CD4-positive, alpha-beta T cell treated with Interleukin-12 subunit alpha and Interleukin-12 subunit beta, for 1 hour (primary cell): ENCODE results near the gene SLC28A2.
"Not testable (repeated sequence)": the region's sequence is repeated elsewhere in the genome, so short reads cannot be mapped to it uniquely, and the experiment has no call there.

Source experiments
- DNase-seq: peaks from one replicate; pipeline ENCODE4 v3.0.0-alpha.2; 2020

The SLC28A2 gene, protein sequence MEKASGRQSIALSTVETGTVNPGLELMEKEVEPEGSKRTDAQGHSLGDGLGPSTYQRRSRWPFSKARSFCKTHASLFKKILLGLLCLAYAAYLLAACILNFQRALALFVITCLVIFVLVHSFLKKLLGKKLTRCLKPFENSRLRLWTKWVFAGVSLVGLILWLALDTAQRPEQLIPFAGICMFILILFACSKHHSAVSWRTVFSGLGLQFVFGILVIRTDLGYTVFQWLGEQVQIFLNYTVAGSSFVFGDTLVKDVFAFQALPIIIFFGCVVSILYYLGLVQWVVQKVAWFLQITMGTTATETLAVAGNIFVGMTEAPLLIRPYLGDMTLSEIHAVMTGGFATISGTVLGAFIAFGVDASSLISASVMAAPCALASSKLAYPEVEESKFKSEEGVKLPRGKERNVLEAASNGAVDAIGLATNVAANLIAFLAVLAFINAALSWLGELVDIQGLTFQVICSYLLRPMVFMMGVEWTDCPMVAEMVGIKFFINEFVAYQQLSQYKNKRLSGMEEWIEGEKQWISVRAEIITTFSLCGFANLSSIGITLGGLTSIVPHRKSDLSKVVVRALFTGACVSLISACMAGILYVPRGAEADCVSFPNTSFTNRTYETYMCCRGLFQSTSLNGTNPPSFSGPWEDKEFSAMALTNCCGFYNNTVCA

DNA sequence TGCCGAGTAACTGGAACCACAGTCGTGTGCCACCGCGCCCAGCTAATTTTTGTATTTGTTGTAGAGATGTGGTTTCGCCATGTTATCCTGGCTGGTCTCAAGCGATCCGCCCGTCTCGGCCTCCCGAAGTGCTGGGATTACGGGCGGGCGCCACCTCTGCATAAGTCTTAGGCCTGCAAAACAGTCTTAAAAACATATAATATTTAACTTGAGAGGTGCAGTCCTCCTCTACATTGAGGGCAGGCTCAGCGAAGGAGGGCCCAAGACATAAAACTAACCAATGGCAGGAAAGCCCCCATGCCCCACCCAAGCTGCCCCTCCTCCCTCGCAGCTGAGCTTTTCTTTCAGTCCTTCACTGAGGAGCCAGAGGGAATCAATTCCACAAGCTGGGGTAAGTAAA is at the start of gene SLC28A2:
Gene SLC28A2 (plus strand): TSS at position 347 of the 400 bp plus-strand sequence. CDS start 982 bp downstream, outside the sequence.
- DNase-seq: no peak

DNA sequence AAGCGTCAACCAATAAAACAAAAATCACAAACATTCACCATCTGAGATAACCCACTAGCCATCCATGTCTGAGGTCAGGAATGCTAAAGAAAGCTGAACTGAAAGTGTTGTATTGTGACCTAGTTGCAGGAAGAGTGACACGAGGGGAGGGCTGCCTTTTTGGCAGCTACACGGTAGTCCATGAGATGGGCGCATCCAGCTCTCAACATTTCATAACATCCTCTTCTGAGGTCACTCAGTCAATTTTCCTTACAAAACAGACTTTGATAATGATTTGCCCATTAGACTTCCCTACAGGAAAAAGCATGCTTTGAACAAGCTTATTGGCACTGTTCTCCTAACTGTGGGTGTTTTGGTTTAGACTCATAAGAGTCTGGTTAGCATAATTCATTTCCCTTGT is 48.9 kb upstream of the SLC28A2 start:
- DNase-seq: no peak

DNA sequence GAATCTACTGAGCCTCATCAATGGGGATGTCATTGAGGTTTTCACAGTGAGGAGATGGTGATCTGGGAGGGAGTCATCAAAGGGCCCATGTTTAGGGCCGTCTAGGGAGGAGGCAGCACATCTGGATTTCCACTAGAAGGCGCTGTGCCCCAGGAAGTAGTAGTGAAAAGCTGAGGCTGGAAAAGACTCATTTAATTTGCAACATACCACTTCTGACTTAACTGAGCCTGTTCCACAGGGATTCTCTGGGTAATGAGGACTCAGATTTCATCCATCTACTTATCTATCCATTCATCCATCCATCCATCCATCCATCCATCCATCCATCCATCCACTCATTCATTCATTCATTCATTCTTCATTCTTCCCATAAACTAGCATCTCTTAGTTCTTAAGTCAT is 46.8 kb upstream of the SLC28A2 start:
- DNase-seq: peak; percentile 68

DNA sequence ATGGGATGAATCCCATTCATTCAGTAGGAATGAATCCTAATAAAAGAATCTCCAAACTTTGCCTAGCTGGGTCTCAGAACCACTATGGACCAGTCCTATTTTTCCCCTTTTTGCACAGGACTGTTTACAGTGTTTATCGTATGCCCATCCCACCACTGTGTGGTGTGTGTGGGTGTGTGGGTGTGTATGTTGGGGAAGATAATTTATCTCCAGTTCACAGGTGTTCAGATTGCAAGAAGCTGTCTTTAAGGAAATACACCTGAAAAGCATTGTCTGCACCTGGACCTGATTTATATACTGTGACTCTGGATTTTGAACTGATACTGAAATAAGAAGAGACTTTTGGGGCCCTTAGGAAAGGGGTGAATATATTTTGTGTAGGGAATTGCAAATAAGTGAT is 39.5 kb upstream of the SLC28A2 start:
- no peak for DNase-seq

DNA sequence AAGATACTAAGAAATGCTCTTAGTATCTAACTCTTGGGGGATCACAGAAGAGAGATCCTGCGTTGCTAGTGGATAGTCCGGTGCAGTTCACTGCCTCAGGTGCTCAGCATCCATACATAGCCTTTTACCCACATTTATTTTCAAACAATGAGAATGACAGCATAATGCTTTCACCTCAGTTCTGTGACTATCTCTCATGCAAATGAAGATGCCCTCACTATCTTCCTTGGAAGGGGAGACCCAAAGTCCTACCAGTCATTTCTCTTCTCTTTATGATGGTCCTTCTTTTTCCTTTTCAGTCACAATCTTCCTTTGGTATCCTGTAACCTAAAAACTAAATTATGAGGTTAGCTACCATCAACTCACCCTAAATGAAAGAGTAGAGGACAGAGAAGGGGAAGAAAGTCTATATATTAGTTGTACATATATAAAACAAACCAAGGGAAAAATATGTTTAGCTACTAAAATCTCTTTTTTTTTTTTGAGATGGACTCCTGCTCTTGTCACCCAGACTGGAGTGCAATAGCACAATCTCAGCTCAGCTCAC is 30.9 kb upstream of the SLC28A2 start:
- DNase-seq: no peak

DNA sequence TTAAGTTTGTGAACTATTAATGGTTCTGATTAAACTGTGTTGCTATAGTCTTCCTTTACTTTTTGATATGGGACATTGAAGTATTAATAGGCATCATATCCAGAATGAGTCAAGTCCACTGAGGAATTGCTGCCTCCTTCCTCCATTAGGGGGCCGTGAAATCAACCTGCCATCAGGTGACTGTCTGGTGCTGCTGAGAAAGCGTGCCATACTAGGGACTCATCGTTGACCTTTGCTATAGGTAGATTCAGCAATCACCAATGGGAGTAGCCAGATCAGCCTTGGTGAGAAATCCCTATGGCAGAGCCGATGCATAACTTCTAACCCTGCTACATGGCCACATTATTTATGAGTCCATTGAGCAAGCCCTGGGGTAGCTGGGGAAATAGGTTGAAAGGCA is 30.1 kb upstream of the SLC28A2 start:
- no peak for DNase-seq

DNA sequence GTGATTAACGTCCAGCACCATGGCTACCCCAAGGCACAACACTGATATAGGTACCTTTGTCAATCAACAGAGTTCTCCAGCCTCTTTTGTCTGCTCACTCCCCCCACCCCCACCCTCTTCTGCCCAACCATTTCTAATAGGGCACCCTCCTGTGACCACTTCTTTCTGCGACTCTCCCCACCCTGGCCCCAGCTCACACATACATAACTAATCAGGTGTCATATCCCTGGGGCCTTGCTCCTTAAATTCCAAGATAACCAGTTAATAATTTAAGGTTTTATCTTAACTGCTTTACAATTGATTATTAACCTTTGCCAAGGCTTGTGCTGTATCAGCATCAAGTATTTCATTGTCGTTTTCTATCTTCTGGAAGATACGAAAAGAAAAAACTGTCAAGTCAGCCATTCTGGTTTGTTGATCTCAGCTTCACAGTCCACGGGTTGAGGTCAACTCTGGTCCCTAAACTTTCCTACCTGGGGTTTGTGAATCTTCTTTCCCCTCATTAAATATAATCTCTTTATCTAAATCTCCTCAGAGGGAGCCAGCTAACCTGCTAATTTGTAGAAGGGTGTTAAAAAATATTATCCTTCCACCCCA is 27.3 kb upstream of the SLC28A2 start:
- no peak for DNase-seq

DNA sequence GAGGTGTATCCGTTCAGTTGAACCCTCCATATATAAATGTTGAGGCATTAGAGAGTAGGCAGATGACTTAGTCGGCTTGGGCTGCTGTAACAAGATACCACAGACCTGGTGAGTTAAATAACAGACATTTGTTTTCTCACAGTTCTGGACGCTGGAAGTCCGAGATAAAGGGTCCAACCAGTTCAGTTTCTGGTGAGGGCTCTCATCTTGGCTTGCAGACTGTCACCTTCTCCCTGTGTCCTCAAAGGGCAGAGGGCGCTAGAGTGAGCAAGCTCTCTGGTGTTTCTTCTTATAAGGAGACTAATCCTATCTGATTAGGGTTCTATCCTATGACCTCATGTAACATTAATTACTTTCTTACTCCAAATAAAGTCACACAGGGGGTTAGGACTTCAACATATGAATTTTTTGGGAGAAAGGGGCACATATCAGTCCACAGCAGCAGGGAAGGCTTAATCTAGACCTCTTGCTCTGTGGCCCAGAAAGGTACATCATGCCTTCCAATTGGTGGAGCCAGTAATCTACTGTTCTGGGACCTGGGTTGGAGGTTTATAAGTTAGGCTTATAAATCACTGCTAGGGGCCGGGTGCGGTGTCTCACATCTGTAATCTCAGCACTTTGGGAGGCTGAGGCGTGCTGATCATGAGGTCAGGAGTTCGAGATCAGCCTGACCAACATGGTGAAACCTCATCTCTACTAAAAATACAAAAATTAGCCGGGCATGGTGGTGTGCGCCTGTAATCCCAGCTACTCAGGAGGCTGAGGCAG is 26.3 kb upstream of the SLC28A2 start:
- DNase-seq: no peak

DNA sequence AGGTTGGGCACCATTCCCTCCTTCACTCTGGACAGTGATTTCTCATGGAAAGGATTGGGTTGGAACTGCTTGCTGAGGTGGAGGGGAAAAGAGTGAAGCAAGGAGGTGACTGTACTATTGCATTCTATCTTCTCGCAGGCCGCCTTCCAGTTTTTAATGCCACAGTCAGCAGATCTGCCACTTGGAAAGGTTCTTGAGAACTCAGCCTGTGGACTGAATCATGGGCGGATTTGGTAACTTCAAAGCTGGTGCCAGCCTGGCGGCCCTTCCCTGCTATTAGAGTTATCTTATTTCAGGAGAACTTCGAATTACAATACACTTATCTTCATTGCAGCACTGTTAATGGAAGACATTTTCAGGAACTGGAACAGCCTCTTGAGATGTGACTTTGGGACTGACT is 23.1 kb upstream of the SLC28A2 start:
- no peak for DNase-seq

DNA sequence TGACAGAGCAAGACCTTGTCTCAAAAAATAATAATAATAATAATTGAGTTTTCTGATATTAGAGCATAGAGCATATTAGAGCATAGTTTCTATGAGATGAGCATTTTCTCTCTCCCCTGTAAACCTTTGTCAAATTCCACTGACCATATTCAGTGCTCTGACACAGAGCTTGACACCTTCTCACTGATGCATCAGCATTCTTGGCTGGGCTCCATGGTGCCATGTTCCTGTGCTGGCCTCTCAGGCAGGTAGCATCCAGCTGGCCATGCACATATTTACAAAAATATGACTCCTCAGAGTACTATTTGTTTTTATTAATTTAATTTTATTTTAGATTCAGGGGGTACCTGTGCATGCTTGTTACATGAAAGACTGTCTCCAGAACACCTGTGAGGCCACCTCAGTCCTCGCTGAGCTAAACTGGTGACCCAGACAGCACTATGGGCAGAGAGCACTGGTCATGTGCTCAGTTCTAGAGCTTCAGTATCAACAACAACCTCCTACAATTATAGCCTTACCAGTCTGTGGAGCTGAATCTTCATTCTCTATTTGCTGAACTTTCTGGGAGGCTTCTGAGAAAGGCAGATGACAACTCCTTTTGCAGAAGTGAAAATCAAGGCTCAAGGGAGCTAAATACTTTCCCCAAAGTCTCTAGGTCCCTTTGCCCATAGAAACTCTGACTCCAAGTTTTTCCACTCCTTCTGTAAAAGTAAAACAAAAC is 21.6 kb upstream of the SLC28A2 start:
- no peak for DNase-seq

DNA sequence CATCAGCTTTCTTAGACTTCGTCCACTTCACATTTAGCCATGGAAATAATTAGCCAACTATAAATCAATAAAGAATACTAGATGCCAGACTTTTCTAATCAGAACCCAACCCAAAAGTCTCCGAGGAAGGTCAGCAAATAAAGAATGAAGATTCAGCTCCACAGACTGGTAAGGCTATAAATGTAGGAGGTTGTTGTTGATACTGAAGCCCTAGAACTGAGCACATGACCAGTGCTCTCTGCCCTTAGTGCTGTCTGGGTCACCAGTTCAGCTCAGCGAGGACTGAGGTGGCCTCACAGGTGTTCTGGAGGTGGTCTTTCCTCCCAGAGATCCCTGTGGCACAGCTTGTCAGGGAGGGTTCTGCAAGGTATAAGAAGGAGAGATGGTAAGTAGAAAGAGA is 20.9 kb upstream of the SLC28A2 start:
- no peak for DNase-seq

DNA sequence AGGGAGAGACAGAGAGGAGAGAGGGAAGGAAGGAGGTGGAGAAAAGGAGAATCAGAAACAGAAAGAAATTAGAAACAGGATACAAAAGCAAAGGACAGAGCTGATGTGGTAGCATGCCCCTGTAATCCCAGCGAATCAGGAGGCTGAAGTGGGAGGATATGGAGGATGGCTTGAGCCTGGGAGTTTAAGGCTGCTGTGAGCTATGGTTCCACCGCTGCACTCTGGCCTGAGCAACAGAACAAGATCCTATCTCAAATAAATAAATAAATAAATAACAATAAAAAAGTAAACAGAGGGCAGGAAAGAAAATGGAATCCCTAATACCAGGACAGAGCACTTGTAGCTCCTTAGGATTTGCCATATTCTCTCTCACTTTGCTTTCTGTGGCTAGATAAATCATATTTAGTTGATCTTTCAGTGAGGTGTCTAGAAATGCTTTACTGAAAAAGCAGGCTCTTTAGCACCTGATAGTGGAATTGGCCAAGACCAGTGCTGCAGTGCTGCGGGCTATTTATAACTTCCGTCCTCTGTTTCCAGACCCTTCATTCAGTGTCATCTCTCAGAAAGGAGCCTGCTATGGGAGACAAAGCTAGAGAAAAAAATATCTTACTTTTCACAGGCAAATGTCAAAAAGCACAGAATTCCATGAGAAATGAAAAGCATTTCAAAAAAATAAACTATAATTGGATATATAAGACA is 20.0 kb upstream of the SLC28A2 start:
- no peak for DNase-seq

DNA sequence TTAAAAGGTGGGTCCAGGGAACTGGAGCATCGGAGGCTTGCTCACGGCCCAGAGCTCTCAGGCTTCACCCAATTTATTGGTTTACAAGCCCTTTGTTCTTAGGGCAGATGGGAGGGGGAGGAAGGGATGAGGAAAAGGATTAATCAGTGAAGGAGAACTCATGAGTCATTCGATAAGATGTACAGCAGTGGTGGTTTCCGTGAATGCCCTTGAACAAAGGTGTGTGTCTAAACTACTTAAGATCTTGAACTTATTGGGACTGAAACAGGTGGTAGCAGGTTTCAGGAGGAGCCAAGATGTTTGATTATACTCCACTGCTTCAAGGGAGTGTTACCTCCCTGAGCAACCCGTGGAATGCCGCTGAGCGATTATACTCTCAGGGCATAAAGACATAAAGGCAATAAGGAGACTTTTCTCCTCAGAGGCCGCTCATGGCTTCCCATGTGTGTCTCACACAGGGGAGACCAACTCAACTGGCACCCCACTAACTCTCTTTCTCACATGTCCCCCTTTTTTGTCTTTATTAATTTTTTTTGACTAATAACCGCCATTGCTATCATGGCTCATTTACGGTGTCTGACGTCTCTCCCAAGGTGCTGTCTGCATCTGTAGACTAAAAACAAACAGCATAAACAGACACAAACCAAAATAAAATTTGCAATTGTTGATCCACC is 17.3 kb upstream of the SLC28A2 start:
- DNase-seq: no peak

DNA sequence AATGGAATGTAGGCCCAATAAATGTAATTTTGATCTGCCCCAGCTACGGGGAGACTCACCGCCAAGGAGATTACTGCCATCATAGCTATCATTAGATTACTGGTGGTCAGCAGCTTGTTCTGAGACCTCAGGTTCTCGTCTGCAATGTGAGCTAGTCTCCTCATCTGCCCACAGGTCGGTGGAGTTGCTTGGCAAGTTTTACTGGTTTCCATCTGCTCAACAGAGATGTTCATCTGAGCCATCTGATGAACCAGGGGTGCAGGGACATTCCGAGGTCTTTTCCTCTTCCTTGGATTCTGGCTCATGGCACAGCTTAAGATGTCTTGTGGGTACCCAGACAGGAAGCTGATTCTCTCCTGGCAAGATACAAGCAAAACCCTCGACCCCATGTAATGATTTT is 15.2 kb upstream of the SLC28A2 start:
- not testable (repeated sequence) for DNase-seq

DNA sequence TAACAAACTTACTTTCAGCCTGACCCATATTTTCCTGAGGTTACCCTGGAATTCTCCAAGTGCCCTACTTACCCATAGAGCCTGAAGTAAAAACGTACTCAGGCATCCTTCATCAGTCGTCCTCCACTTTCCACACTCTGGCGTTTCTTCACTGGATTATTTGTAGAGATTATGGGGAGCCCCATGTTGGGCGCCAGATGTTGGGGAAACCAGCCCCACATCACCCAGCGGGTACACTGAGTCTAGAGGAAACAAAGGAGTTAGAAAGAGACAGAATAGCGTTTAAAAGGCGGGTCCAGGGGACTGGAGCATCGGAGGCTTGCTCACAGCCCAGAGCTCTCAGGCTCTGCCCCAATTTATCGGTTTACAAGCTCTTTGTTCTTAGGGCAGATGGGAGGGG is 9.7 kb upstream of the SLC28A2 start:
- no peak for DNase-seq

DNA sequence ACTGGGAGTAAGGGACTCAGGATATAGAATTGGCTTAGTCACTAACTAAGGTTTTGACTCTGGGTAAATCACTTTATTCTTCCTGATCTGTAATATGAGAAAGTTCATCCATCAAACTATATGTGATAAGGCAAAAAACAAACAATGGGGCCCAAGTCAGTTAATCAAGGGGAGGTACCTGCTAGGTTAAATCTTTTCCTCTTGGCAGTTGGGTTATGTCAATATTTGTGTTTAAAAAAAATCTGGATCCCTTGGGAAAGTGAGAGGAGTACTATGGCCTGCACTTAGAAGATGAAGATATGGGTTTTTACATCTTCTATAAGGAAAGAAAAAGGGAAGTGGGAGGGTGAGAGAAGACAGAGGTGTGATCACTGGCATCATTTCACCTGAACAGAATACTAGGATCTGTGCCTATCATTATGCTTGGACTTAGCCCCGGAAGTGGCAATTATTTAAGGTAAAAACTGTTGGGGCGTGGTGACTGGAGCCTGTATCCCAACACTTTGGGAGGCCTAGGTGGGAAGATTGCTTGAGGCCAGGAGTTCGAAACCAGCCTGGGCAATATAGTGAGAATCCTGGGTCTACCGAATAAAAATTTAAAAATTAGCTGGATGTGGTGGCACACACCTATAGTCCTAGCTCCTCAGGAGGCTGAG is 2.8 kb upstream of the SLC28A2 start:
- DNase-seq: no peak

DNA sequence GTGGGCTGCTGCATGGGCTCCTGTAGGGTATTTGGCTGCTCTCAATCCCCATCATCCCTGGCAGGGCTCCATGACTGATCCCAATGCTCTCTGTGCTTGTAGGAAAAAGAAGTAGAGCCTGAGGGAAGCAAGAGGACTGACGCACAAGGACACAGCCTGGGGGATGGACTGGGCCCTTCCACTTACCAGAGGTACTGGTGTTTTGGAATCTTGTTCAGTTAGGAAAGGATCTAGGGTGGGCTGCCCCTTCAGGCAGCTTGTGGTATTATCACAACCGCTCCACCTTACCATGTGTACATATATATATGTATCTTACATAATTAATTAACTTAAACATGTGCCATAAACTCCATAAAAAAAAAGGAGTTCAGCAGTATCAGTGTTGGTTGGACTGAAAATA is 1.3 kb downstream of the SLC28A2 start:
- no peak for DNase-seq

DNA sequence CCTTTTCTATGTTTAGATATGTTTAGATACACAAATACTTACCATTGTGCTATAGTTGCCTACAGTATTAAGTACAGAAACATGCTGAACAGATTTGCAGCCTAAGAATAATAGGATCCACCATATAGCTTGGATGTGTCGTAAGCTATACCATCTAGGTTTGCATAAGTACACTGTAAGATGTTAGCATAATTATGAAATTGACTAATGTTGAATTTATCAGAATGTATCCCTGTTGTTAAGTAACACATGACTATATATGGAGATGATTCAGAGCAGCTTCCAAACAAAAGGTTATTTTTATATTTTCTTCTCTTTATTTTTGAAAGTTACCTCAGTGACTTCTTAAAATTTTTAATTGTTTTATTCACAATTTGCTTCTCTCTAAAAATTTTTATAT is 2.4 kb downstream of the SLC28A2 start:
- DNase-seq: no peak

DNA sequence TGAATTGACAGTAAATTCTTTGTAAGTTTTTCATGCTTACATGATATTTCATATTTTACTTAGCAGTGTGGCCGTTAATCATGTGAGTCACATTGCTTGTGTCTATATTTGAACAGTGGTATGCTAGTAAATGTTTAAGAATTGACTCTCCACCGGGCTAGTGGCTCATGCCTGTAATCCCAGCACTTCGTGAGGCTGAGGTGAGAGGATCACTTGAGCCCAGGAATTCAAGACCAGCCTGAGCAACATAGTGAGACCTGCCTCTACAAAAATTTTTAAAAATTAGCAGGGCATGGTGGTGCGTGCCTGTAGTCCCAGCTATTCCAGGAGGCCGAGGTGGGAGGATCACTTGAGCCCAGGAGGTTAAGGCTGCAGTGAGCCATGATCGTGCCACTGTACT is 2.8 kb downstream of the SLC28A2 start:
- not testable (repeated sequence) for DNase-seq

DNA sequence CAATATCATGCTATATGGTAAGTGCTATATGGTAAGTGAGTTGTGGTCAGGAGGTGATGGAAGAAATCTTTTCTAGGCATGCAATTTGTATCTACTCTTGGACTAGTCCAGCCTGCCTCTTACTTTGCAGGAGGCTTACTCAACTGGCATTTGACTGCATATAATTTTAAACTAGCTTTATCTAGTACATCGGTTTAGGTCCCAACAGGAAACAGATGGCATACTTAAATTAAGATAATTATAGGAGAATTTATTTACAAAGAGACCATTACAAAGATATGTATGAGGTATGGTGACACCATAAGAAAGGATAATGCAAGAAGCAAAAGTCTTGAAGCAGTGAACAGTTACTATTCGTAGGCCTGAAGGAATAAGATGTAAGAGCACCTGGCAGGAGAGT is 7.8 kb downstream of the SLC28A2 start:
- no peak for DNase-seq
